GM08714 (cell line): ENCODE data around the gene ALKBH5.
A peak's percentile ranks its signal among the peaks of the same experiment; 100 is the strongest.

Experiments
- H3K4me3 ChIP-seq: fragments of 200-500 bp; sonication (Bioruptor generic); 2 replicates; pipeline ENCODE4 v1.5.1; 2014; ENCODE audit warnings: mild to moderate bottlenecking, low read length, inconsistent platforms
- ZNF274 ChIP-seq: IDR thresholded peaks from 2 replicates; pipeline ENCODE4 v1.6.1; 2012; ENCODE audit warnings: mild to moderate bottlenecking, low read depth, low read length

The ALKBH5 gene

GRCh38 chr17:18183334-18184142 is at the start of gene ALKBH5:
TSS of gene ALKBH5 (plus strand) at chr17:18183828. CDS start at chr17:18184244, 416 bp downstream.
- peak within 1 kb of the TSS; percentile 94 for H3K4me3 ChIP-seq
- no peak for TF ChIP-seq ZNF274

- TF ChIP-seq ZNF274 = no peak
These were observed 47.3 kb upstream of the ALKBH5 start for GRCh38 chr17:18136357-18136756.

GRCh38 chr17:18138065-18138749 is 45.4 kb upstream of the ALKBH5 start:
- H3K4me3 ChIP-seq = no peak overlapping the region
- no peak for TF ChIP-seq ZNF274

More at GRCh38 chr17:18136357-18136756, 47.3 kb upstream of the ALKBH5 start:
- no peak overlapping the region for H3K4me3 ChIP-seq

- no peak for TF ChIP-seq ZNF274
- H3K4me3 ChIP-seq = no peak overlapping the region
These were observed 44.5 kb upstream of the ALKBH5 start for GRCh38 chr17:18139092-18139491.

GRCh38 chr17:18139498-18139897 is 44.1 kb upstream of the ALKBH5 start:
- H3K4me3 ChIP-seq = no peak overlapping the region
- TF ChIP-seq ZNF274 = no peak

- TF ChIP-seq ZNF274 = no peak
- no peak overlapping the region for H3K4me3 ChIP-seq
These were observed 43.7 kb upstream of the ALKBH5 start for GRCh38 chr17:18139949-18140348.

GRCh38 chr17:18140648-18141047 is 43.0 kb upstream of the ALKBH5 start:
- no peak for TF ChIP-seq ZNF274
- no peak overlapping the region for H3K4me3 ChIP-seq

GRCh38 chr17:18141210-18141803 is 42.3 kb upstream of the ALKBH5 start:
- H3K4me3 ChIP-seq = no peak overlapping the region
- no peak for TF ChIP-seq ZNF274

- H3K4me3 ChIP-seq = no peak overlapping the region
- TF ChIP-seq ZNF274 = no peak
These were observed 41.2 kb upstream of the ALKBH5 start for GRCh38 chr17:18142417-18142816.

GRCh38 chr17:18143044-18143936 is 40.3 kb upstream of the ALKBH5 start:
- TF ChIP-seq ZNF274 = no peak
- H3K4me3 ChIP-seq = no peak overlapping the region

GRCh38 chr17:18144261-18144660 is 39.4 kb upstream of the ALKBH5 start:
- no peak overlapping the region for H3K4me3 ChIP-seq
- no peak for TF ChIP-seq ZNF274

GRCh38 chr17:18144855-18145254 is 38.8 kb upstream of the ALKBH5 start:
- no peak overlapping the region for H3K4me3 ChIP-seq
- TF ChIP-seq ZNF274 = no peak

- no peak for TF ChIP-seq ZNF274
- no peak overlapping the region for H3K4me3 ChIP-seq
These were observed 37.8 kb upstream of the ALKBH5 start for GRCh38 chr17:18145811-18146210.

- no peak overlapping the region for H3K4me3 ChIP-seq
- TF ChIP-seq ZNF274 = no peak
These were observed 37.4 kb upstream of the ALKBH5 start for GRCh38 chr17:18146259-18146658.

- no peak for TF ChIP-seq ZNF274
- no peak overlapping the region for H3K4me3 ChIP-seq
These were observed 36.6 kb upstream of the ALKBH5 start for GRCh38 chr17:18146980-18147379.
